Measurements from ENCODE around the gene CLEC4A.

The CLEC4A gene

GRCh38 chr12:8143261-8143660, 19.8 kb downstream of the CLEC4A start:
- Histone ChIP-seq H2AFZ (ENCODE audit: low read depth, low read length) (no peak overlapping the region), H3K4me1 (ENCODE audit: low read length) (no peaks in the 10 kb centered on the region), H3K4me2 (ENCODE audit: low read length) (no peak overlapping the region), H4K20me1 (ENCODE audit: insufficient read depth, low read length) (no peaks in the 10 kb centered on the region), H3K27me3 (ENCODE audit: low read depth, low read length) (no peaks in the 10 kb centered on the region), H3K9ac (ENCODE audit: low read length) (no peak overlapping the region), H3K36me3 (replicated peaks; ENCODE audit: low read depth, low read length) (peaks cover 3% of the 10 kb centered on the region), H3K27ac (ENCODE audit: low read length) (no peak overlapping the region), H3K9me3 (ENCODE audit: insufficient read depth, low read length) (no peaks in the 10 kb centered on the region), H3K79me2 (ENCODE audit: low read length) (no peaks in the 10 kb centered on the region), H3K4me3 (ENCODE audit: low read length) (no peak overlapping the region)
- TF ChIP-seq CTCF (IDR thresholded peaks at IDR 0.05; ENCODE audit: low read depth, low read length) (no peak), EZH2phosphoT487 (IDR thresholded peaks at IDR 0.05; ENCODE audit: low read depth) (no peak)

GRCh38 chr12:8145754-8146441, 22.5 kb downstream of the CLEC4A start:
- H2AFZ ChIP-seq (ENCODE audit: low read depth, low read length) = no peak overlapping the region
- TF ChIP-seq CTCF (IDR thresholded peaks at IDR 0.05; ENCODE audit: low read depth, low read length) (no peak), EZH2phosphoT487 (IDR thresholded peaks at IDR 0.05; ENCODE audit: low read depth) (no peak)

GRCh38 chr12:8146442-8146771, 23.0 kb downstream of the CLEC4A start:
- H3K9ac ChIP-seq (ENCODE audit: low read length) = no peak overlapping the region
- H3K27ac ChIP-seq (ENCODE audit: low read length) = no peak overlapping the region
- no peaks in the 10 kb centered on the region for H3K27me3 ChIP-seq (ENCODE audit: low read depth, low read length)
- H3K9me3 ChIP-seq (ENCODE audit: insufficient read depth, low read length) = no peaks in the 10 kb centered on the region
- no peaks in the 10 kb centered on the region for H3K79me2 ChIP-seq (ENCODE audit: low read length)
- H4K20me1 ChIP-seq (ENCODE audit: insufficient read depth, low read length) = no peaks in the 10 kb centered on the region
- H3K4me3 ChIP-seq (ENCODE audit: low read length) = no peak overlapping the region
- no peaks in the 10 kb centered on the region for H3K36me3 ChIP-seq (replicated peaks; ENCODE audit: low read depth, low read length)
- H2AFZ ChIP-seq (ENCODE audit: low read depth, low read length) = no peak overlapping the region
- no peak for TF ChIP-seq CTCF (IDR thresholded peaks at IDR 0.05; ENCODE audit: low read depth, low read length)
- TF ChIP-seq EZH2phosphoT487 (IDR thresholded peaks at IDR 0.05; ENCODE audit: low read depth) = no peak
- H3K4me2 ChIP-seq (ENCODE audit: low read length) = no peak overlapping the region
- H3K4me1 ChIP-seq (ENCODE audit: low read length) = no peaks in the 10 kb centered on the region

More at GRCh38 chr12:8145754-8146441, 22.5 kb downstream of the CLEC4A start:
- H3K27me3 ChIP-seq (ENCODE audit: low read depth, low read length) = no peaks in the 10 kb centered on the region
- no peaks in the 10 kb centered on the region for H3K9me3 ChIP-seq (ENCODE audit: insufficient read depth, low read length)
- no peak overlapping the region for H3K4me2 ChIP-seq (ENCODE audit: low read length)
- H3K4me1 ChIP-seq (ENCODE audit: low read length) = no peaks in the 10 kb centered on the region
- H3K79me2 ChIP-seq (ENCODE audit: low read length) = no peaks in the 10 kb centered on the region
- no peak overlapping the region for H3K27ac ChIP-seq (ENCODE audit: low read length)
- H3K9ac ChIP-seq (ENCODE audit: low read length) = no peak overlapping the region
- no peak overlapping the region for H3K4me3 ChIP-seq (ENCODE audit: low read length)
- no peaks in the 10 kb centered on the region for H4K20me1 ChIP-seq (ENCODE audit: insufficient read depth, low read length)
- H3K36me3 ChIP-seq (replicated peaks; ENCODE audit: low read depth, low read length) = no peaks in the 10 kb centered on the region

GRCh38 chr12:8154526-8154925, 31.1 kb downstream of the CLEC4A start:
- H3K27me3 ChIP-seq (ENCODE audit: low read depth, low read length) = no peaks in the 10 kb centered on the region
- H3K79me2 ChIP-seq (ENCODE audit: low read length) = no peaks in the 10 kb centered on the region
- H3K27ac ChIP-seq (ENCODE audit: low read length) = no peak overlapping the region
- H3K9ac ChIP-seq (ENCODE audit: low read length) = no peak overlapping the region
- no peaks in the 10 kb centered on the region for H3K9me3 ChIP-seq (ENCODE audit: insufficient read depth, low read length)
- no peaks in the 10 kb centered on the region for H3K36me3 ChIP-seq (replicated peaks; ENCODE audit: low read depth, low read length)
- no peak for TF ChIP-seq EZH2phosphoT487 (IDR thresholded peaks at IDR 0.05; ENCODE audit: low read depth)
- no peak for TF ChIP-seq CTCF (IDR thresholded peaks at IDR 0.05; ENCODE audit: low read depth, low read length)
- no peak overlapping the region for H2AFZ ChIP-seq (ENCODE audit: low read depth, low read length)
- H3K4me2 ChIP-seq (ENCODE audit: low read length) = no peak overlapping the region
- H3K4me3 ChIP-seq (ENCODE audit: low read length) = no peak overlapping the region
- H3K4me1 ChIP-seq (ENCODE audit: low read length) = peaks cover 14% of the 10 kb centered on the region
- no peaks in the 10 kb centered on the region for H4K20me1 ChIP-seq (ENCODE audit: insufficient read depth, low read length)

All from OCI-LY3 (cell line).